ENCODE data around the gene STARD9. TPM values are rescaled to one million over a fixed set of nuclear protein-coding genes. Genes with fewer than 3 reads are reported as not detected.

The STARD9 gene
- total RNA-seq, 6 experiments from 2014 or later: 1.9 to 2.8 (median 2.3) TPM

GRCh38 chr15:42728560-42728959 is 153.2 kb downstream of the STARD9 start:
- no peak for DNase-seq
- peaks cover 2% of the 10 kb centered on the region for H3K27me3 Mint-ChIP-seq (ENCODE audit: insufficient read depth)
- H3K4me1 Mint-ChIP-seq (ENCODE audit: low read depth): peaks cover 6% of the 10 kb centered on the region
- TF ChIP-seq, protein P1, sequence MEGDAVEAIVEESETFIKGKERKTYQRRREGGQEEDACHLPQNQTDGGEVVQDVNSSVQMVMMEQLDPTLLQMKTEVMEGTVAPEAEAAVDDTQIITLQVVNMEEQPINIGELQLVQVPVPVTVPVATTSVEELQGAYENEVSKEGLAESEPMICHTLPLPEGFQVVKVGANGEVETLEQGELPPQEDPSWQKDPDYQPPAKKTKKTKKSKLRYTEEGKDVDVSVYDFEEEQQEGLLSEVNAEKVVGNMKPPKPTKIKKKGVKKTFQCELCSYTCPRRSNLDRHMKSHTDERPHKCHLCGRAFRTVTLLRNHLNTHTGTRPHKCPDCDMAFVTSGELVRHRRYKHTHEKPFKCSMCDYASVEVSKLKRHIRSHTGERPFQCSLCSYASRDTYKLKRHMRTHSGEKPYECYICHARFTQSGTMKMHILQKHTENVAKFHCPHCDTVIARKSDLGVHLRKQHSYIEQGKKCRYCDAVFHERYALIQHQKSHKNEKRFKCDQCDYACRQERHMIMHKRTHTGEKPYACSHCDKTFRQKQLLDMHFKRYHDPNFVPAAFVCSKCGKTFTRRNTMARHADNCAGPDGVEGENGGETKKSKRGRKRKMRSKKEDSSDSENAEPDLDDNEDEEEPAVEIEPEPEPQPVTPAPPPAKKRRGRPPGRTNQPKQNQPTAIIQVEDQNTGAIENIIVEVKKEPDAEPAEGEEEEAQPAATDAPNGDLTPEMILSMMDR (IDR thresholded peaks at IDR 0.05): no peak
- peaks cover 30% of the 10 kb centered on the region; the same call in 1 of the 2 replicates for H3K36me3 Mint-ChIP-seq (ENCODE audit: low read depth)
- H3K9me3 Mint-ChIP-seq: no peaks in the 10 kb centered on the region
- no peak overlapping the region; the same call in 1 of the 2 replicates for H3K27ac Mint-ChIP-seq
- H3K4me3 Mint-ChIP-seq: no peak overlapping the region

GRCh38 chr15:42728972-42729371 is 153.6 kb downstream of the STARD9 start:
- DNase-seq: no peak
- Mint-ChIP-seq H3K36me3 (ENCODE audit: low read depth) (peaks cover 30% of the 10 kb centered on the region; the same call in 1 of the 2 replicates), H3K27me3 (ENCODE audit: insufficient read depth) (peaks cover 2% of the 10 kb centered on the region), H3K4me3 (no peak overlapping the region), H3K4me1 (ENCODE audit: low read depth) (peaks cover 6% of the 10 kb centered on the region), H3K9me3 (no peaks in the 10 kb centered on the region), H3K27ac (no peak overlapping the region)
- TF ChIP-seq, protein P1 (IDR thresholded peaks at IDR 0.05): no peak

DNA sequence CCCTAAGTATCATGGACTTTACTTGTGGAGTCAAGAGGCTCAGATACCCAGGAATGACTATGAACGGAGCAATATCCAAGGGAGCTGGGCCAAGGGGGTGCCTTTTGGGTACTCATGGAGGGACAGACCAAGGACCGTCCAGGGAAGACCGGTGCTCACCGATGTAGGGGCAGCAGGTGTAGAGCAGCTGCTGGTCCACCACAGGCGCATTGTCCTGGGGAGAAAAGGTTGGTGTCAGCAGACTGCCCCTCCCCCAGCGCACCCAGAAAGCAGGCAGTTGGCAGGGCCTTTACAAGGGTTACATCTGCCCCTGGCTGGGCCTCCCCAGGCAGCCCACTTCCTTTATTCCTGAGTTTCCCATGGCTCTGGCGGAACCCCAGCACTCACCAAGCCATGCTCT is 154.0 kb downstream of the STARD9 start:
- peaks cover 2% of the 10 kb centered on the region for H3K27me3 Mint-ChIP-seq (ENCODE audit: insufficient read depth)
- H3K27ac Mint-ChIP-seq: no peak overlapping the region
- H3K4me1 Mint-ChIP-seq (ENCODE audit: low read depth): peaks cover 10% of the 10 kb centered on the region
- TF ChIP-seq, protein P1 (IDR thresholded peaks at IDR 0.05): no peak
- no peak for DNase-seq
- no peaks in the 10 kb centered on the region for H3K9me3 Mint-ChIP-seq
- peaks cover 34% of the 10 kb centered on the region; the same call in 1 of the 2 replicates for H3K36me3 Mint-ChIP-seq (ENCODE audit: low read depth)
- no peak overlapping the region for H3K4me3 Mint-ChIP-seq

- TF ChIP-seq, protein P1 (IDR thresholded peaks at IDR 0.05): no peak
- peaks cover 29% of the 10 kb centered on the region; the same call in 1 of the 2 replicates for H3K36me3 Mint-ChIP-seq (ENCODE audit: low read depth)
- H3K27ac Mint-ChIP-seq: no peak overlapping the region
- H3K9me3 Mint-ChIP-seq: no peaks in the 10 kb centered on the region
- no peak overlapping the region for H3K4me3 Mint-ChIP-seq
- peaks cover 11% of the 10 kb centered on the region for H3K4me1 Mint-ChIP-seq (ENCODE audit: low read depth)
- peaks cover 2% of the 10 kb centered on the region for H3K27me3 Mint-ChIP-seq (ENCODE audit: insufficient read depth)
- no peak for DNase-seq
These were observed 154.7 kb downstream of the STARD9 start for GRCh38 chr15:42730135-42730534.

GRCh38 chr15:42730536-42730935 is 155.1 kb downstream of the STARD9 start:
- TF ChIP-seq, protein P1 (IDR thresholded peaks at IDR 0.05): no peak
- no peak overlapping the region for H3K4me3 Mint-ChIP-seq
- H3K27me3 Mint-ChIP-seq (ENCODE audit: insufficient read depth): peaks cover 2% of the 10 kb centered on the region
- no peak for DNase-seq
- H3K27ac Mint-ChIP-seq: no peak overlapping the region
- H3K4me1 Mint-ChIP-seq (ENCODE audit: low read depth): peaks cover 11% of the 10 kb centered on the region
- peaks cover 25% of the 10 kb centered on the region; the same call in 1 of the 2 replicates for H3K36me3 Mint-ChIP-seq (ENCODE audit: low read depth)
- no peaks in the 10 kb centered on the region for H3K9me3 Mint-ChIP-seq

GRCh38 chr15:42731461-42731860 is 156.1 kb downstream of the STARD9 start:
- Mint-ChIP-seq H3K36me3 (ENCODE audit: low read depth) (peaks cover 23% of the 10 kb centered on the region; the same call in 1 of the 2 replicates), H3K4me1 (ENCODE audit: low read depth) (peaks cover 17% of the 10 kb centered on the region), H3K27me3 (ENCODE audit: insufficient read depth) (peaks cover 2% of the 10 kb centered on the region), H3K27ac (no peak overlapping the region), H3K9me3 (no peaks in the 10 kb centered on the region), H3K4me3 (no peak overlapping the region)
- DNase-seq: no peak
- TF ChIP-seq, protein P1 (IDR thresholded peaks at IDR 0.05): no peak
